Gastroesophageal sphincter (tissue), 3 donors: Measurements from ENCODE around the gene EWSR1.

Experiments used
- POLR2A ChIP-seq, 2 donors: fragments of 450-650 bp; IDR thresholded peaks; one replicate each; pipeline ENCODE4 v1.6.1; 2017; ENCODE audit warnings: antibody characterized with exemption in 2 of 2, mild to moderate bottlenecking in 2 of 2, moderate library complexity in 1 of 2
- POLR2AphosphoS5 ChIP-seq: sonication (generic); formaldehyde crosslinking; IDR thresholded peaks from one replicate; pipeline ENCODE4 v1.6.1; 2017; ENCODE audit warnings: antibody characterized with exemption
- TF ChIP-seq, protein P1 (sequence below), 4 experiments: fragments of 200-600 bp in 2 of 4; fragments of 450-650 bp in 2 of 4; sonication (generic) in 1 of 4; IDR thresholded peaks; one replicate each; pipeline ENCODE4 v1.5.1; 2017 to 2019; ENCODE audit warnings: antibody characterized with exemption in 4 of 4, mild to moderate bottlenecking in 2 of 4, moderate library complexity in 2 of 4

DNA sequence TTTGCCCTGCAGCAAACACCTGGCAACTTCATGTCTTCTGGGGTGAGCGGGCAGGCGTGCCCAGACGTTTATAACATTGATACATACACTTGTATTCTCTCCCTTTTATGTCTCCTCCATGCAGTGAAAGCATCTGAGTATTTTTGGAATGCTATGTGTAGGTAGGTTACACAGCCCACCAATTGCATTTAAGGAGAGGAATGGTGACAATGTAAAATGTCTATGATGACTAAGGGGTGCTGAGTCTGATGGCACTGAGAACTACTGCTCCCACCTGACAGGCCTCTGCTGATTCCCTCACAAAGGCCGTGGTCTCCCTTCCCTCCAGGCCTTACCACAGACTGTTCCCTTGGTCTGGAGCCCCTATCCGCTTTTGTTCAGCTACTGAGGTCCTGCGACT, 70.3 kb downstream of the EWSR1 start:
- TF ChIP-seq POLR2A (IDR thresholded peaks at IDR 0.05) (no peak), POLR2AphosphoS5 (no peak)
- TF ChIP-seq, protein P1, sequence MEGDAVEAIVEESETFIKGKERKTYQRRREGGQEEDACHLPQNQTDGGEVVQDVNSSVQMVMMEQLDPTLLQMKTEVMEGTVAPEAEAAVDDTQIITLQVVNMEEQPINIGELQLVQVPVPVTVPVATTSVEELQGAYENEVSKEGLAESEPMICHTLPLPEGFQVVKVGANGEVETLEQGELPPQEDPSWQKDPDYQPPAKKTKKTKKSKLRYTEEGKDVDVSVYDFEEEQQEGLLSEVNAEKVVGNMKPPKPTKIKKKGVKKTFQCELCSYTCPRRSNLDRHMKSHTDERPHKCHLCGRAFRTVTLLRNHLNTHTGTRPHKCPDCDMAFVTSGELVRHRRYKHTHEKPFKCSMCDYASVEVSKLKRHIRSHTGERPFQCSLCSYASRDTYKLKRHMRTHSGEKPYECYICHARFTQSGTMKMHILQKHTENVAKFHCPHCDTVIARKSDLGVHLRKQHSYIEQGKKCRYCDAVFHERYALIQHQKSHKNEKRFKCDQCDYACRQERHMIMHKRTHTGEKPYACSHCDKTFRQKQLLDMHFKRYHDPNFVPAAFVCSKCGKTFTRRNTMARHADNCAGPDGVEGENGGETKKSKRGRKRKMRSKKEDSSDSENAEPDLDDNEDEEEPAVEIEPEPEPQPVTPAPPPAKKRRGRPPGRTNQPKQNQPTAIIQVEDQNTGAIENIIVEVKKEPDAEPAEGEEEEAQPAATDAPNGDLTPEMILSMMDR (IDR thresholded peaks at IDR 0.05) = no peak
